Small intestine (tissue), 7 donors: ENCODE measurements around the gene GPER1. TPM values are rescaled to one million over a fixed set of nuclear protein-coding genes. Genes with fewer than 3 reads are reported as not detected.
"Not testable (repeated sequence)": the region's sequence is repeated elsewhere in the genome, so short reads cannot be mapped to it uniquely, and the experiment has no call there.

Experiments used
- DNase-seq, 2 donors: peaks; one replicate each; pipeline versions ENCODE4 v3.0.0 to v3.0.0-alpha.2; 2013
- FAIRE-seq: peaks from 2 replicates; lab custom pipeline; 2012; peaks lifted over from hg19 to GRCh38; lab: Jason Lieb, UNC
- H3K27ac ChIP-seq, 3 donors: one replicate each; pipeline ENCODE4 v1.5.1; 2013; ENCODE audit warnings: low read length in 2 of 3, mild to moderate bottlenecking in 2 of 3, control low read depth in 1 of 3, inconsistent platforms in 1 of 3, low read depth in 1 of 3, moderate library complexity in 1 of 3
- H3K27me3 ChIP-seq, 3 donors: one replicate each; pipeline ENCODE4 v1.6.1; 2013; ENCODE audit warnings: low read length in 3 of 3, inconsistent platforms in 1 of 3; ENCODE audit not compliant: control insufficient read depth in 3 of 3, insufficient read depth in 3 of 3
- H3K36me3 ChIP-seq, 3 donors: one replicate each; pipeline ENCODE4 v1.6.1; 2013; ENCODE audit warnings: low read length in 3 of 3, inconsistent platforms in 1 of 3, low read depth in 1 of 3, mild to moderate bottlenecking in 1 of 3, moderate library complexity in 1 of 3; ENCODE audit not compliant: control insufficient read depth in 3 of 3, insufficient read depth in 2 of 3
- H3K4me1 ChIP-seq, 3 donors: one replicate each; pipeline ENCODE4 v1.6.1; 2013; ENCODE audit warnings: low read length in 2 of 3, inconsistent platforms in 1 of 3, low read depth in 1 of 3, mild to moderate bottlenecking in 1 of 3, moderate library complexity in 1 of 3; ENCODE audit not compliant: control insufficient read depth in 3 of 3, insufficient read depth in 2 of 3
- H3K4me3 ChIP-seq, 3 donors: one replicate each; pipeline ENCODE4 v1.5.1; 2013; ENCODE audit warnings: low read length in 3 of 3, control low read depth in 1 of 3, inconsistent platforms in 1 of 3, low read depth in 1 of 3, mild to moderate bottlenecking in 1 of 3, moderate library complexity in 1 of 3
- H3K9me3 ChIP-seq, 2 donors: one replicate each; pipeline ENCODE4 v1.6.1; 2013; ENCODE audit warnings: low read depth in 1 of 2, low read length in 1 of 2; ENCODE audit not compliant: control insufficient read depth in 2 of 2, insufficient read depth in 1 of 2
- WGBS, 3 donors: extraction: QIAGEN DNeasy Blood & Tissue Kit; methylation state at CpG; one replicate each; pipeline ENCODE4 v1.1.7; 2013; 5-methylcytosine and 5-hydroxymethylcytosine counted together
- polyA plus RNA-seq, 4 donors: library from polyadenylated mRNA; stranded (reverse) in 3 of 4; unstranded in 1 of 4; fragments of 200-250 nt in 3 of 4; fragments of 120-200 nt in 1 of 4; gene quantifications; one replicate each; pipeline versions ENCODE4 v1.2.1 to v1.2.3, GENCODE V29; 2013
- donor health status: healthy with polysubstance abuse.
- donor health status: control.
- donor health status: control.
- donor health status: Bipolar disorder and iron deficiency.
- donor health status: healthy.

The GPER1 gene
- polyA plus RNA-seq, 4 donors, result 0.54 to 4.7 (median 0.99) TPM

GRCh38 chr7:1110358-1110757 is 22.4 kb downstream of the GPER1 start:
- H3K36me3 ChIP-seq, result peaks cover 0 to 47% (median 0%) of the 10 kb centered on the region in 3 donors
- H3K4me1 ChIP-seq, result no peaks in the 10 kb centered on the region
- WGBS, 3 donors, result 91 to 97% (median 93%) methylated on average over 27 to 28 of the region's 28 CpGs
- H3K9me3 ChIP-seq, result no peaks in the 10 kb centered on the region
- no peaks in the 10 kb centered on the region for H3K27me3 ChIP-seq
- DNase-seq (no peak), FAIRE-seq (no peak)
- no peak overlapping the region for H3K27ac ChIP-seq
- no peak overlapping the region for H3K4me3 ChIP-seq

GRCh38 chr7:1111156-1111555 is 23.2 kb downstream of the GPER1 start:
- Histone ChIP-seq H3K9me3 (no peaks in the 10 kb centered on the region), H3K27me3 (no peaks in the 10 kb centered on the region), H3K36me3 (peaks cover 0 to 42% (median 0%) of the 10 kb centered on the region in 3 donors), H3K27ac (no peak overlapping the region), H3K4me1 (no peaks in the 10 kb centered on the region), H3K4me3 (no peak overlapping the region)
- no peak for DNase-seq
- no peak for FAIRE-seq
- 79 to 89% (median 87%) methylated on average over 3 of the region's 3 CpGs for WGBS, 3 donors

- Histone ChIP-seq H3K4me3 (no peak overlapping the region), H3K4me1 (no peaks in the 10 kb centered on the region), H3K27me3 (no peaks in the 10 kb centered on the region), H3K9me3 (no peaks in the 10 kb centered on the region), H3K36me3 (peaks cover 0 to 35% (median 0%) of the 10 kb centered on the region in 3 donors), H3K27ac (no peak overlapping the region)
- no peak for FAIRE-seq
- WGBS, 3 donors, result 86 to 96% (median 89%) methylated on average over 9 of the region's 9 CpGs
- DNase-seq, result no peak
Observed at GRCh38 chr7:1112109-1112508, 24.2 kb downstream of the GPER1 start.

- no peaks in the 10 kb centered on the region for H3K4me1 ChIP-seq
- H3K27ac ChIP-seq, result no peak overlapping the region
- no peak for DNase-seq
- FAIRE-seq, result no peak
- H3K9me3 ChIP-seq, result no peaks in the 10 kb centered on the region
- 90 to 95% (median 91%) methylated on average over 43 of the region's 43 CpGs for WGBS, 3 donors
- H3K27me3 ChIP-seq, result no peaks in the 10 kb centered on the region
- H3K4me3 ChIP-seq, result no peak overlapping the region
- H3K36me3 ChIP-seq, result peaks cover 0 to 40% (median 0%) of the 10 kb centered on the region in 3 donors
Observed at GRCh38 chr7:1112625-1113547, 25.0 kb downstream of the GPER1 start.

GRCh38 chr7:1113548-1113885 is 25.6 kb downstream of the GPER1 start:
- no peak for DNase-seq
- Histone ChIP-seq H3K36me3 (peaks cover 0 to 40% (median 0%) of the 10 kb centered on the region in 3 donors), H3K9me3 (no peaks in the 10 kb centered on the region), H3K4me1 (no peaks in the 10 kb centered on the region), H3K27me3 (no peaks in the 10 kb centered on the region), H3K27ac (no peak overlapping the region), H3K4me3 (no peak overlapping the region)
- FAIRE-seq, result no peak
- whole genome bisulfite sequencing, 3 donors, result 94 to 96% (median 95%) methylated on average over 18 of the region's 18 CpGs

GRCh38 chr7:1114088-1114487 is 26.2 kb downstream of the GPER1 start:
- Histone ChIP-seq H3K4me1 (no peaks in the 10 kb centered on the region), H3K36me3 (peaks cover 0 to 40% (median 0%) of the 10 kb centered on the region in 3 donors), H3K27me3 (no peaks in the 10 kb centered on the region), H3K4me3 (no peak overlapping the region), H3K9me3 (no peaks in the 10 kb centered on the region), H3K27ac (no peak overlapping the region)
- 88 to 91% (median 89%) methylated on average over 13 of the region's 13 CpGs for WGBS, 3 donors
- DNase-seq, result no peak
- FAIRE-seq, result no peak

- DNase-seq, result no peak
- Histone ChIP-seq H3K9me3 (no peaks in the 10 kb centered on the region), H3K36me3 (peaks cover 0 to 40% (median 0%) of the 10 kb centered on the region in 3 donors), H3K27ac (no peak overlapping the region), H3K4me3 (no peak overlapping the region), H3K4me1 (no peaks in the 10 kb centered on the region), H3K27me3 (no peaks in the 10 kb centered on the region)
- WGBS, 3 donors, result 92 to 95% (median 95%) methylated on average over 19 of the region's 19 CpGs
- no peak for FAIRE-seq
Observed at GRCh38 chr7:1114505-1114904, 26.6 kb downstream of the GPER1 start.

- H3K4me1 ChIP-seq, FAIRE-seq, H3K4me3 ChIP-seq, H3K27ac ChIP-seq, DNase-seq, H3K9me3 ChIP-seq, H3K27me3 ChIP-seq: not testable (repeated sequence)
- WGBS, 3 donors, result 91 to 98% (median 97%) methylated on average over 41 to 44 of the region's 44 CpGs
- peaks cover 0 to 36% (median 0%) of the 10 kb centered on the region in 3 donors for H3K36me3 ChIP-seq
Observed at GRCh38 chr7:1115171-1116045, 27.5 kb downstream of the GPER1 start.
